ENCODE results near the gene EPM2A.

GRCh38 chr6:145711372-145711771, 23.9 kb downstream of the EPM2A start:
- TF ChIP-seq CTCF (IDR thresholded peaks at IDR 0.05) (no peak), POLR2A (IDR thresholded peaks at IDR 0.05) (no peak)
